Testis (tissue), 3 donors: ENCODE data around the gene PITRM1. TPM values are rescaled to one million over a fixed set of nuclear protein-coding genes. Genes with fewer than 3 reads are reported as not detected.

ENCODE experiments used
- DNase-seq: peaks from one replicate; pipeline ENCODE4 v3.0.0-alpha.2; 2019
- H3K27ac ChIP-seq, 2 donors: fragments of 200-600 bp; sonication (generic); one replicate each; pipeline ENCODE4 v1.5.1; 2019
- H3K27me3 ChIP-seq: fragments of 200-600 bp; sonication (generic); one replicate; pipeline ENCODE4 v1.5.1; 2019
- H3K36me3 ChIP-seq: fragments of 200-600 bp; sonication (generic); one replicate; pipeline ENCODE4 v1.5.1; 2017; ENCODE audit warnings: low read depth; ENCODE audit errors: missing control alignments
- H3K4me1 ChIP-seq: fragments of 200-600 bp; sonication (generic); one replicate; pipeline ENCODE4 v1.5.1; 2019
- H3K4me3 ChIP-seq, 2 donors: fragments of 200-600 bp; sonication (generic); one replicate each; pipeline ENCODE4 v1.5.1; 2017 to 2019
- H3K9me3 ChIP-seq: fragments of 200-600 bp; sonication (generic); one replicate; pipeline ENCODE4 v1.5.1; 2017
- POLR2A ChIP-seq: fragments of 450-650 bp; IDR thresholded peaks from one replicate; pipeline ENCODE4 v1.6.1; 2017; ENCODE audit warnings: antibody characterized with exemption, mild to moderate bottlenecking, moderate library complexity
- WGBS, 2 donors: methylation state at CpG; one replicate each; pipeline ENCODE4 v1.1.5; 2018; 5-methylcytosine and 5-hydroxymethylcytosine counted together
- intact Hi-C: fragments of 100-400 bp; cut with DNase I; formaldehyde crosslinking; loops from one replicate; pipeline ENCODE4 v1.15.1; 2023; ENCODE audit warnings: low total_unique reads
- polyA plus RNA-seq: library from polyadenylated mRNA; stranded (reverse); fragments of 350-450 nt; fragmentation: Illumina TruSeq; extraction: RNeasy Lipid Tissue Mini Kit (QIAGEN cat#74804); gene quantifications from one replicate; pipeline ENCODE4 v1.2.3, GENCODE V29; 2014; ENCODE audit warnings: low read depth, low replicate concordance; ENCODE audit not compliant: insufficient read depth
- total RNA-seq, 2 donors: library from RNA; depleted of rRNA; stranded (reverse); fragments of >200 nt; gene quantifications; one replicate each; pipeline ENCODE4 v1.2.3, GENCODE V29; 2016
- TF ChIP-seq, protein P1 (sequence below), 3 experiments: fragments of 450-650 bp in 2 of 3; fragments of 200-600 bp in 1 of 3; sonication (generic) in 1 of 3; IDR thresholded peaks; one replicate each; pipeline ENCODE4 v1.5.1; 2016 to 2019; ENCODE audit warnings: antibody characterized with exemption in 3 of 3, mild to moderate bottlenecking in 2 of 3, moderate library complexity in 1 of 3

The PITRM1 gene
- total and polyA plus RNA-seq, 3 donors from 2014 or later = 109 to 162 (median 125) TPM

- intact Hi-C loops = no loop called here
- Histone ChIP-seq H3K27me3 (no peaks in the 10 kb centered on the region), H3K27ac (no peak overlapping the region), H3K36me3 (no peaks in the 10 kb centered on the region), H3K9me3 (no peaks in the 10 kb centered on the region), H3K4me1 (no peaks in the 10 kb centered on the region), H3K4me3 (no peak overlapping the region)
- DNase-seq = no peak
- 84 to 91% methylated on average over 17 of the region's 17 CpGs for WGBS, 2 donors
- TF ChIP-seq, protein P1, sequence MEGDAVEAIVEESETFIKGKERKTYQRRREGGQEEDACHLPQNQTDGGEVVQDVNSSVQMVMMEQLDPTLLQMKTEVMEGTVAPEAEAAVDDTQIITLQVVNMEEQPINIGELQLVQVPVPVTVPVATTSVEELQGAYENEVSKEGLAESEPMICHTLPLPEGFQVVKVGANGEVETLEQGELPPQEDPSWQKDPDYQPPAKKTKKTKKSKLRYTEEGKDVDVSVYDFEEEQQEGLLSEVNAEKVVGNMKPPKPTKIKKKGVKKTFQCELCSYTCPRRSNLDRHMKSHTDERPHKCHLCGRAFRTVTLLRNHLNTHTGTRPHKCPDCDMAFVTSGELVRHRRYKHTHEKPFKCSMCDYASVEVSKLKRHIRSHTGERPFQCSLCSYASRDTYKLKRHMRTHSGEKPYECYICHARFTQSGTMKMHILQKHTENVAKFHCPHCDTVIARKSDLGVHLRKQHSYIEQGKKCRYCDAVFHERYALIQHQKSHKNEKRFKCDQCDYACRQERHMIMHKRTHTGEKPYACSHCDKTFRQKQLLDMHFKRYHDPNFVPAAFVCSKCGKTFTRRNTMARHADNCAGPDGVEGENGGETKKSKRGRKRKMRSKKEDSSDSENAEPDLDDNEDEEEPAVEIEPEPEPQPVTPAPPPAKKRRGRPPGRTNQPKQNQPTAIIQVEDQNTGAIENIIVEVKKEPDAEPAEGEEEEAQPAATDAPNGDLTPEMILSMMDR (IDR thresholded peaks at IDR 0.05) = no peak
- TF ChIP-seq POLR2A = no peak
These were observed 24.5 kb downstream of the PITRM1 start for GRCh38 chr10:3148041-3148440.

GRCh38 chr10:3147117-3147820, 25.3 kb downstream of the PITRM1 start:
- H3K4me3 ChIP-seq = no peak overlapping the region
- no peaks in the 10 kb centered on the region for H3K36me3 ChIP-seq
- intact Hi-C loops = no loop called here
- H3K9me3 ChIP-seq = no peaks in the 10 kb centered on the region
- no peaks in the 10 kb centered on the region for H3K27me3 ChIP-seq
- no peak for DNase-seq
- no peak overlapping the region for H3K27ac ChIP-seq
- TF ChIP-seq, protein P1 (IDR thresholded peaks at IDR 0.05) = no peak
- no peak for TF ChIP-seq POLR2A
- WGBS, 2 donors = 92 to 93% methylated on average over 17 of the region's 17 CpGs
- H3K4me1 ChIP-seq = no peaks in the 10 kb centered on the region

GRCh38 chr10:3146289-3146688, 26.3 kb downstream of the PITRM1 start:
- Histone ChIP-seq H3K27me3 (no peaks in the 10 kb centered on the region), H3K36me3 (no peaks in the 10 kb centered on the region), H3K27ac (no peak overlapping the region), H3K4me1 (no peaks in the 10 kb centered on the region), H3K9me3 (no peaks in the 10 kb centered on the region), H3K4me3 (no peak overlapping the region)
- WGBS, 2 donors = 91 to 95% methylated on average over 8 of the region's 8 CpGs
- no peak for DNase-seq
- intact Hi-C loops = no loop called here
- TF ChIP-seq POLR2A = no peak
- TF ChIP-seq, protein P1 (IDR thresholded peaks at IDR 0.05) = no peak

DNA sequence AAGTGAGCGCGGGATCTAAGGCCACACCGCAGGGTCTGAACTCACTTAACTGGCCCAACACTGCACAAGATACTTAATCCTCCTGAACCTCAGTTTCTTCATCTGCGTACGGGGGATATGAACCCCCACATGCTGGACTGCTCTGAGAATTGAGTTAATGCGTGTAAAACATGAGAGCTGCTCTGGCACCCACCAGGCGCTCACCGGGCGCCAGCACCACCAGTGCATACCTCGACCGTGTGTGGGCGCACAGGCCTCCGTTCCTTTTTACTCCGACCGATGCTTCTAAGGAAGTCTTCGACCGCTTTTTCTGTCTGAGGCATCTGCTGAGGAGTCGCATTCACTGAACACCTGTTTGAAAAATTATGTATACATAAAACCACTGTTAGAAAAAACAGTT, 27.2 kb downstream of the PITRM1 start:
- Histone ChIP-seq H3K27me3 (no peaks in the 10 kb centered on the region), H3K9me3 (no peaks in the 10 kb centered on the region), H3K27ac (no peak overlapping the region), H3K4me3 (no peak overlapping the region), H3K4me1 (no peaks in the 10 kb centered on the region), H3K36me3 (no peaks in the 10 kb centered on the region)
- no peak for DNase-seq
- TF ChIP-seq, protein P1 (IDR thresholded peaks at IDR 0.05) = no peak
- TF ChIP-seq POLR2A = no peak
- 97% methylated on average over 18 of the region's 18 CpGs for WGBS, 2 donors
- intact Hi-C loops = no loop called here

GRCh38 chr10:3143791-3144434, 28.7 kb downstream of the PITRM1 start:
- no peaks in the 10 kb centered on the region for H3K4me1 ChIP-seq
- no peaks in the 10 kb centered on the region for H3K36me3 ChIP-seq
- no peak for TF ChIP-seq POLR2A
- TF ChIP-seq, protein P1 (IDR thresholded peaks at IDR 0.05) = no peak
- WGBS, 2 donors = 95 to 96% methylated on average over 19 of the region's 19 CpGs
- no peak overlapping the region for H3K4me3 ChIP-seq
- intact Hi-C loops = no loop called here
- H3K9me3 ChIP-seq = no peaks in the 10 kb centered on the region
- H3K27ac ChIP-seq = no peak overlapping the region
- no peaks in the 10 kb centered on the region for H3K27me3 ChIP-seq
- no peak for DNase-seq
